GM12873 (cell line): ENCODE results near the gene BBS9.

Experiments used
- TF ChIP-seq, protein P1 (sequence below): IDR thresholded peaks from 2 replicates; pipeline ENCODE4 v1.5.1; 2012; ENCODE audit warnings: low read depth, mild to moderate bottlenecking, moderate library complexity, low read length, control low read depth; ENCODE audit not compliant: insufficient read depth; ENCODE audit errors: missing control alignments

Gene BBS9

DNA sequence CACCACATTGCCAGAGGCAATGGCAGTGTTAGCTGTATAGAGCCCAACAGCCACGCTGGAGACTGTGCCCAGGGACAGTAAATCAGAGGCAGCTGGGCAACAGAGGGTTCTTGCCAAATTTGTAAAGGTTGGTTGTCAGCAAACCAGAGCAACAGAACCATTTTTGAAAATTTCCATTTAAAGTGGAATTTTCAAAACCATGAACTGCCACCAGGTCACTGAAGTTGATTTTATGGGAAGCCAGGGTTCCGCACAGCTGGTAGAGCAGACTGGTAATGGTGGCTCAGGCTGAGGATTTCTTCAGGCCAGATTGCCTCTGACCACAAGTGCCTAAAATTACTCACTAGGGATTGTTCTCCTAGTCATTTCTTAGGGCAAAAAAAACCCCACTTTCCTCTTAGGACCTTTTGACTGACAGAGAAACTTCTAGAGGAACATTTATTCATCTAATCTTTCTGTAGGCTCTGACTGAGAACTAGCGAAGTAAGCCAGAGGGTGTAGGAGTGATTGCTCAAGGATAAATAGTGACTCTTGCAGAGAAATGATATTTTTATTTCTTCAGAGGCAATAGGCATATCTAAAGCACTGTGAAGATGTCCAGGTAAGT is 342.4 kb downstream of the BBS9 start:
- TF ChIP-seq, protein P1, sequence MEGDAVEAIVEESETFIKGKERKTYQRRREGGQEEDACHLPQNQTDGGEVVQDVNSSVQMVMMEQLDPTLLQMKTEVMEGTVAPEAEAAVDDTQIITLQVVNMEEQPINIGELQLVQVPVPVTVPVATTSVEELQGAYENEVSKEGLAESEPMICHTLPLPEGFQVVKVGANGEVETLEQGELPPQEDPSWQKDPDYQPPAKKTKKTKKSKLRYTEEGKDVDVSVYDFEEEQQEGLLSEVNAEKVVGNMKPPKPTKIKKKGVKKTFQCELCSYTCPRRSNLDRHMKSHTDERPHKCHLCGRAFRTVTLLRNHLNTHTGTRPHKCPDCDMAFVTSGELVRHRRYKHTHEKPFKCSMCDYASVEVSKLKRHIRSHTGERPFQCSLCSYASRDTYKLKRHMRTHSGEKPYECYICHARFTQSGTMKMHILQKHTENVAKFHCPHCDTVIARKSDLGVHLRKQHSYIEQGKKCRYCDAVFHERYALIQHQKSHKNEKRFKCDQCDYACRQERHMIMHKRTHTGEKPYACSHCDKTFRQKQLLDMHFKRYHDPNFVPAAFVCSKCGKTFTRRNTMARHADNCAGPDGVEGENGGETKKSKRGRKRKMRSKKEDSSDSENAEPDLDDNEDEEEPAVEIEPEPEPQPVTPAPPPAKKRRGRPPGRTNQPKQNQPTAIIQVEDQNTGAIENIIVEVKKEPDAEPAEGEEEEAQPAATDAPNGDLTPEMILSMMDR, result no peak

DNA sequence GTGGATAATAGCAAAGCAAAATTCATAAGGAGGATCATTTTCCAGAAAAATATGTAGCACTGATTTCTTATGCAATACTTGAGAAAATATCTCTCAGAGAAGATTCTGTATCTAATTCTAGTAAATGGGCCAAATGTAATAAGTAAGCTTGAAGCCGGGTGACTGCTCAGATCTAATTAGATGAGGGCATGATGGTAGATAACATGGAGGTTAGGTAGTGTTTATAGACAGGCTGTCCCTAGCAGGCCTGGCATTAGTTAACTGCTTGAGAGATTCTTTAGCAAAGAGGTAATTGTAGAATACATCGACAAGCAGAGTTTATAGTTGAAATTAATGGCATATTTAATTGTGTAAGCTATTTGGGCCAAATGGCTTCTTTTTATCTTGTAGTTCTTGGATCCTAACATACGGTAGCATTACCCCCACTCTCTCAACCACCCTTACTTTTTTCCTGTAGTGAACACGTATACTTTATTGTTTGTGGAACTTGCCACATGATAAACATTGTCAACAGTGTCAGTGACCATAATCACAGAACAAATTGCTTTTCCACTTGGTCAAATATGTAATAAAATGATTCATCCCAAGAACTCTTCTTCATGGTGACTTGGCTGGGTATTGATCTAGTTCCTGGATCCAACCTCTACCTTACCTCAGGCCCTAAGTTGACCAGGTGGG is 343.1 kb downstream of the BBS9 start:
- TF ChIP-seq, protein P1, result no peak

DNA sequence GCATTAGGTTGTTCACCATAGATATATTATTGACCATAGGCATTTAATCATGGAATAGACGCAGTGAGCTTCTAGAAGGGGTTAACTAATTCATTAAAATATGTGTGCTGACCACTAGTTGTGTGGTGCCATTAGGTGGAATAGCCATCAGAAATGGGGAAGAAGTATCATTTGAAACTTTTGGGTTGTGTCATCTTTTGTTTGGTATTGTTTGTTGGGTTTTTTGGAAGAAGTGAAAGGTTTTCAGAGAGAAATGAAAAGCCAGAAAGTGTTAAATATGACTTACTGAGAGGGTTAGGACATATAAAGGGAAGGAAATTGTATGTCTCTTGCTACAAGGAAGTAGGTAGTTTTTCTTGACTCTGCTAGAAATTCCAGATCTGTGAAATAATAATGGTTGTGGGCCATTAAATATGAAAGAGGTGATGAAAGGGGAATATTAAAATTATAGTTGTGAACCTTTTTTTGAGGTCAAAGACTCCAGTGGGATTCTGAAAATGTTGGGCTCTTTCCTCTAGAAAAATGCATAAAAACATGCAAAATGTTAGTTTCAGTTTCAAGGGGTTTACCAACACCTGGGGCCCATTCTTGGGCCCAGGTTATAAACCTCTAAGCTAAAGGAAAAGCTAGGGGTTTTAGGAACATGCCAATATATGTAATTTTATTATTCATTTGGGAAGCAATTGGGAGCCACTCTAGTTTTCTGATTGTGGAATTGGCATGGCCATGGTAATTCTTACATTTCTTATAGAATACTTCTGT is 348.5 kb downstream of the BBS9 start:
- TF ChIP-seq, protein P1, result no peak

DNA sequence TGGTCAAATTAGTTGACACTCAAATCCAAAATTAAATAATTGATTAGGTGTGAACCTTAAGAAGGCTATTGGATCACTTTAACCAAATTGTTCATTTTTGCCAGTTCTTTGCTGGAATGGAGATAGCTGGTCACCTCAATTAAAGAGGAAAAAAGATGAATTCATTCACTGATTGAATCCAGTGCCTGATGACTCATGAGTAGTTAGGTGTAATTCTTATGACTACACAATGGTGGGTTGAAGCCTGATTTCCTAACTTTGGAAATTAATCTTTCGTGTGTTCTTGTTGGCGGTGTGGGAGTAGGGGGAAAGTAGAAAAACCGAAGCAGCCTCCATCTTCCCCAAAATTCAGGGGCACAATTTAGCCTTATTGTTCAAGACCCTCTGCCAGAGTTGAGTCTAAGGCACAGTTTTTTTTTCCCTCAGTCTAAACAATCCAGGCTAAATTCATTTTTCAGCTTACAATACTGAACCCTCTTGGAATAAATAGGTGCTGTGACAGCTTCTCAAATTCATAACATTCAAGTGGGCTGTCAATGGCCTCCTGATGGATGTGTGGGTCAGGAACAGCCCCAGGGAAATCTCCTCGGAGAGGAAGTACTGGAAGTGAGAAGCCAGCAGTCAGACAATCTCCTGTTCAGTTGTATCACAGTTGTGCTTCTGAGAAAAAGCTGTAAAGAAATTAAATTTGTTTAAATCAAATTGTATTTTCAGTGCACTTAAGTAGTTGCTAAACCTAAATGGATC is 356.6 kb downstream of the BBS9 start:
- TF ChIP-seq, protein P1, result no peak

DNA sequence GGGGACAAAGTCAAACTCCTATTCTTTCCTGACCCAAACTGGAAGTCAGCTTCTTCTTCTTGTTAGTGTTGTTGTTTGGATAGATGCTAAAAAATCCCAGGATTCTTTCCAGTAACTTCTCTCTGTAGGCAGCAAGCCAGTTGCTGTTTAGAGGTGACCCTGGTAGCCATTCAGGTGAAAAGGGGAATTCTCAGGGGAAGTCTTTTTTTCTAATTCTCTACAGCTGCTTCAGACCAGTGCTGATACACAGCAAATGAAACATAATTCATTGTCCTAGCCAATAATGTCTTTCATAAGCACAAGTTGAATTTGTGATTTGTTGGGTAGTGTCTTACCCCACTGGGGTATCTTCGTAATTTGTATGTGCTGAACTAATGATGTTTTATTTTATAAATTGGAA is 357.3 kb downstream of the BBS9 start:
- TF ChIP-seq, protein P1, result no peak

DNA sequence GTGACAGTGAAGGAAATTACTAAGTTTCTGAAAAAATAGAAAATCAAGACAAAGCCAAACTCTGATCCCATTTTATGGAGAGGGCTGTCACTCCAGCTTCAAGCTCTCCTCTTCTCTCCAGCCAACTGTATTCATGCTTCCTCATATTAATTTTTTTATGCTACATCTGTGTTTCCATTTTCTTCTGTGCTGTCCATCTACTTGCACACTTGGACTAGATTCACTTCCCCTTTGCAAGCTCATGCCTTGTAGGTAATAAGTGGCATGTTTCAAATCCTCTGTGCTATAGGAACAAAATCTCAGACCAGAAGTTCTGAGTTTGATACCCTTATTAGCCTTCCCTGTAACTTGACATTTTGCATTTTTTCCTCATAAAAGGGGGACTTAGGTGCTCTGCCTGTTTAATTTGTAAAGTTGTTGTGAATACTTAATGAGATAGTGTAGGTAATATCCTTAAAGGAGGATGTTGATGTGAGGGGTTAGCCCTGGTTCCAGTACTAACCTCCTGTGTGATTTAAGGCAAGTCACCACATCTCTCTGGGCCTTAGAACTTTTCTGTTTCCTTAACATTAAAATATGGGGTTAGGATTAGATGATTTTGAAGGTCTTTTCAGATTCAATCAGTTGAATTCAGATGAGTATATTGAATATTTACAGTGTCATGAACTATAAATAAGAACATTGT is 358.8 kb downstream of the BBS9 start:
- TF ChIP-seq, protein P1, result no peak

DNA sequence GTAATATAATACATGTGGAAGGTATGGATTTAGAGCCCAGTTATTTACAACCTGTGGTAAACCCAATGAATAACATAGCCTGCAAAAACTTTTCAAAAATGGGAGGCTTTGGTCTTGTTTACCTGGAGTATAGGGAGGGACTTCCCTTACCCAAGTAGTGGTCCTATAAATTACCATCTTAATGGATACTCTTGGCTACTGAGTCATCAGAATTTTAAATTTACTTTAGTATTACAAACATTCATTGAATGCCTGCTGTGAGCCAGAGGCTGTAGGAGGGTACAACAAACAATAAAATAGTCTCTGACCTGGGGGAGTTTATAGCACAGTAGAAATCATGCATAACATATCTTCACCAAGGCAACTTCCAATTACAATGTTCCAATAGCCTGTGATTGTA is 365.1 kb downstream of the BBS9 start:
- TF ChIP-seq, protein P1, result no peak
